Nephron progenitor cell (in vitro differentiated cells): ENCODE results near the gene TRIM8.

Experiments used
- DNase-seq: peaks from one replicate; pipeline ENCODE4 v3.0.0; 2021
- H3K27ac Mint-ChIP-seq: 2 replicates; pipeline ENCODE4 v1.8.0; 2021; ENCODE audit warnings: mild to moderate bottlenecking, moderate library complexity, mixed read lengths
- H3K27me3 Mint-ChIP-seq: 2 replicates; pipeline ENCODE4 v1.8.0; 2021; ENCODE audit warnings: mild to moderate bottlenecking, low read depth, mixed read lengths; ENCODE audit not compliant: poor library complexity
- H3K36me3 Mint-ChIP-seq: 2 replicates; pipeline ENCODE4 v1.8.0; 2021; ENCODE audit warnings: low read depth, mixed read lengths
- H3K4me1 Mint-ChIP-seq: 2 replicates; pipeline ENCODE4 v1.8.0; 2021; ENCODE audit warnings: mixed read lengths
- H3K4me3 Mint-ChIP-seq: 2 replicates; pipeline ENCODE4 v1.8.0; 2021; ENCODE audit warnings: mild to moderate bottlenecking, moderate library complexity, mixed read lengths
- H3K9me3 Mint-ChIP-seq: 2 replicates; pipeline ENCODE4 v1.8.0; 2021; ENCODE audit warnings: mild to moderate bottlenecking, moderate library complexity, mixed read lengths
- CTCF ChIP-seq: fragments of 200-600 bp; sonication (generic); IDR thresholded peaks from 2 replicates; pipeline ENCODE4 v1.5.0; 2021; ENCODE audit warnings: antibody characterized with exemption

The TRIM8 gene

GRCh38 chr10:102643336-102644065 lies 778 bp upstream of the TRIM8 start:
- DNase-seq, result peak; percentile 61
- peak overlapping the region; percentile 98 for H3K27ac Mint-ChIP-seq
- no peaks in the 10 kb centered on the region for H3K36me3 Mint-ChIP-seq
- no peak for TF ChIP-seq CTCF
- H3K4me1 Mint-ChIP-seq, result peaks cover 51% of the 10 kb centered on the region
- peaks cover 3% of the 10 kb centered on the region for H3K27me3 Mint-ChIP-seq
- H3K9me3 Mint-ChIP-seq, result no peaks in the 10 kb centered on the region
- peak overlapping the region; percentile 95 for H3K4me3 Mint-ChIP-seq

GRCh38 chr10:102644646-102645387 lies 538 bp downstream of the TRIM8 start:
- H3K27me3 Mint-ChIP-seq, result peaks cover 3% of the 10 kb centered on the region
- peak; percentile 73 for DNase-seq
- H3K27ac Mint-ChIP-seq, result peak overlapping the region; percentile 97
- peak overlapping the region; percentile 94 for H3K4me3 Mint-ChIP-seq
- H3K36me3 Mint-ChIP-seq, result no peaks in the 10 kb centered on the region
- H3K9me3 Mint-ChIP-seq, result no peaks in the 10 kb centered on the region
- peaks cover 60% of the 10 kb centered on the region for H3K4me1 Mint-ChIP-seq
- TF ChIP-seq CTCF, result peak; percentile 31

- H3K4me1 Mint-ChIP-seq, result peaks cover 64% of the 10 kb centered on the region
- peak overlapping the region; percentile 97 for H3K27ac Mint-ChIP-seq
- H3K36me3 Mint-ChIP-seq, result no peaks in the 10 kb centered on the region
- H3K27me3 Mint-ChIP-seq, result peaks cover 3% of the 10 kb centered on the region
- DNase-seq, result no peak
- no peak for TF ChIP-seq CTCF
- H3K4me3 Mint-ChIP-seq, result peak overlapping the region; percentile 94
- H3K9me3 Mint-ChIP-seq, result no peaks in the 10 kb centered on the region
Observed at GRCh38 chr10:102645388-102645740, 1.1 kb downstream of the TRIM8 start.

GRCh38 chr10:102645741-102646609 lies 1.7 kb downstream of the TRIM8 start:
- Mint-ChIP-seq H3K27me3 (peaks cover 3% of the 10 kb centered on the region), H3K27ac (peak overlapping the region; percentile 97), H3K9me3 (no peaks in the 10 kb centered on the region), H3K4me1 (peaks cover 70% of the 10 kb centered on the region), H3K36me3 (no peaks in the 10 kb centered on the region), H3K4me3 (peak overlapping the region; percentile 94)
- DNase-seq, result peak; percentile 55
- no peak for TF ChIP-seq CTCF

GRCh38 chr10:102646610-102647442 lies 2.5 kb downstream of the TRIM8 start:
- H3K36me3 Mint-ChIP-seq, result no peaks in the 10 kb centered on the region
- TF ChIP-seq CTCF, result no peak
- H3K4me3 Mint-ChIP-seq, result peak overlapping the region; percentile 94
- H3K27me3 Mint-ChIP-seq, result peaks cover 3% of the 10 kb centered on the region
- H3K4me1 Mint-ChIP-seq, result peaks cover 70% of the 10 kb centered on the region
- H3K27ac Mint-ChIP-seq, result peak overlapping the region; percentile 97
- peak; percentile 26 for DNase-seq
- H3K9me3 Mint-ChIP-seq, result no peaks in the 10 kb centered on the region
